GM18873 (cell line): ENCODE data around the gene GPATCH4.
"Not testable (repeated sequence)": the region's sequence is repeated elsewhere in the genome, so short reads cannot be mapped to it uniquely, and the experiment has no call there.

Experiments
- ATAC-seq: cut with Tn5 transposase; IDR thresholded peaks from one replicate; pipeline ENCODE4 v1.9.1; 2021; ENCODE audit warnings: mild to moderate bottlenecking, moderate library complexity, moderate number of reproducible peaks; ENCODE audit not compliant: unreplicated experiment, low FRiP score

The GPATCH4 gene

GRCh38 chr1:156601122-156601830 is at the start of gene GPATCH4:
Gene GPATCH4 (minus strand): TSS chr1:156601479.
- ATAC-seq: no peak

DNA sequence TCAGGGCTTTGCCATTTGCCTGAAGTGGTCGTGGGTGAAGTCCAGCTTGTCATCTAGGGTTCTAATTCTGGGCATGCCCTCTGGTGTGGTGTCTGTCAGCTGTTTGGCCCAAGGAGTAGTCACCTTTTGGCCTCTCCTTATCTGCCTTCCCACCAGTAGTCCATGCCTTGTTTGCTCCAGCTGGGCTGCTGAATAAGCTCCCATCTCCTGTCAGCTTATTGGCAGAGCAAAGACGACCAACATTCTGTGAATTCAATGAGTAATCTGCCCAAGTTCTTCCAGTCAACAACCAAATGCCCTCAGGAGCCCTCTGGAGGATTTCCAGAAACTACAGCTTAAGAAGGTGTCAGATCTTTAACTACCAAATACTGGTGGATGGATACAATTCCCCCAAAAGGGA is 47.7 kb upstream of the GPATCH4 start:
- no peak for ATAC-seq

DNA sequence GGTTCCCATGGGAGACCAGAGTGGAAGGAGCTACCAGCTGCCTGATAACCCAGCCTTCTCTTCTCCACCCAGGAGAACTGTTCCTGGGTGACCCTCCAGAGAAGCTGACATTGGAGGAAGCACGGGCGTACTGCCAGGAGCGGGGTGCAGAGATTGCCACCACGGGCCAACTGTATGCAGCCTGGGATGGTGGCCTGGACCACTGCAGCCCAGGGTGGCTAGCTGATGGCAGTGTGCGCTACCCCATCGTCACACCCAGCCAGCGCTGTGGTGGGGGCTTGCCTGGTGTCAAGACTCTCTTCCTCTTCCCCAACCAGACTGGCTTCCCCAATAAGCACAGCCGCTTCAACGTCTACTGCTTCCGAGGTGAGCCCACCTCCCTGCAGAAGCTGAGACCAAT is 47.2 kb upstream of the GPATCH4 start:
- ATAC-seq: no peak

DNA sequence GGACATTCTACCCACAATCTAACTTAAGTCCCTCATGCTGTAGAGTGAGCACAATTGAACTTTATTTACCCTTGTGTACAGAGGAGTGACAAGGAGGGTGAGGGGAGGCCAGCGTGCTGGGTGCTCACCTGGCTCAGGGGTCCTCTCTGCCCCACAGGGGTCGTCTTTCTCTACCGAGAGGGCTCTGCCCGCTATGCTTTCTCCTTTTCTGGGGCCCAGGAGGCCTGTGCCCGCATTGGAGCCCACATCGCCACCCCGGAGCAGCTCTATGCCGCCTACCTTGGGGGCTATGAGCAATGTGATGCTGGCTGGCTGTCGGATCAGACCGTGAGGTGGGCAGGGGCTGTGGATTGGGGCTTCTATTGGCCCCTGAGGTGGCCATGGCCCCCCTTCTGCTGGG is 46.1 kb upstream of the GPATCH4 start:
- no peak for ATAC-seq

DNA sequence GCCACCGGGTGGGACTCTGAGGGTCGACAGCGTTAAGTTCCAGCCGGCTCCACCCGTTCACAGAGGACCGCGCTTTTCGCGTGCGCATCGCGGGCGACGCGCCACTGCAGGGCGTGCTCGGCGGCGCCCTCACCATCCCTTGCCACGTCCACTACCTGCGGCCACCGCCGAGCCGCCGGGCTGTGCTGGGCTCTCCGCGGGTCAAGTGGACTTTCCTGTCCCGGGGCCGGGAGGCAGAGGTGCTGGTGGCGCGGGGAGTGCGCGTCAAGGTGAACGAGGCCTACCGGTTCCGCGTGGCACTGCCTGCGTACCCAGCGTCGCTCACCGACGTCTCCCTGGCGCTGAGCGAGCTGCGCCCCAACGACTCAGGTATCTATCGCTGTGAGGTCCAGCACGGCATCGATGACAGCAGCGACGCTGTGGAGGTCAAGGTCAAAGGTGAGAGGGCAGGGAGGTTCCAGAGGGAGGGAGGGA is 45.5 kb upstream of the GPATCH4 start:
- ATAC-seq: no peak

DNA sequence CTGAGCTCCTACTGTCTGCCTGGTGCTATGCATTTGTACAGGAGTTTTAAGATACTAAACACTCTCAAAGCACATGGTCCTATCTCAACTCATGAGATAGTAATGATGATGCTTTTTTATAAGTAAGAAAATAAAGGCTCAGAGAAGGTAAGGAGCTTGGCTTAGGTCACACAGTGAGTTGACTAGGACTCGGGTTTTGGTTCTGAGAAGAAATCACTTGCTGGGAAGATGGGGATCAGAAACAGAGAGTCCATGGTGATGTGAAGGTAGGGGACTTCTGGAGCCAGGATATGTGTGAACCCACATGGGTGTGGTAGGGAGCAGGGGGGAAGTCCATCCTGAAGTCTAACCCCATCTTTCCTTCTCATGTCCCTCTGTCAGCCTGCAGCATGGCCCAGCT is 44.4 kb upstream of the GPATCH4 start:
- no peak for ATAC-seq

- no peak for ATAC-seq
Observed at GRCh38 chr1:156645056-156645455, 43.8 kb upstream of the GPATCH4 start.

DNA sequence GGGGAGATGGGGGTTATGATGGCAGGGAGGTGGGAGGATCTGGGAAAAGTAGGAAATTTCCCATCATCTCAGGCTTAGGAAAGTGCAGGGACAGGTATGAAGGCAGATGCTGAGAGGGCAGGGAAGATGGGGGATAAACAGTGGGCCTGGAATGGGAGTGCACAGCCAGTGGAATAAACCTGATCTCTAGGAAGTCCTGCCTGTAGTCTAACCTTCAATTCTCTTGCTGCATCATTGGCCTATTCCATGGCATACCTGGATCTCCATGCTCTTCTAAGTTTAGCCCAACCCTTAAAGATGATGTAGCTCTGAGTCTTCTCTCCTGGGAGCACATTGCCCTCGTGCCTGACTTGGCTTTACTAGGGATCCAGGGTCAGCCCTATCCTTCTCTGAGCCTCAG is 43.4 kb upstream of the GPATCH4 start:
- no peak for ATAC-seq

DNA sequence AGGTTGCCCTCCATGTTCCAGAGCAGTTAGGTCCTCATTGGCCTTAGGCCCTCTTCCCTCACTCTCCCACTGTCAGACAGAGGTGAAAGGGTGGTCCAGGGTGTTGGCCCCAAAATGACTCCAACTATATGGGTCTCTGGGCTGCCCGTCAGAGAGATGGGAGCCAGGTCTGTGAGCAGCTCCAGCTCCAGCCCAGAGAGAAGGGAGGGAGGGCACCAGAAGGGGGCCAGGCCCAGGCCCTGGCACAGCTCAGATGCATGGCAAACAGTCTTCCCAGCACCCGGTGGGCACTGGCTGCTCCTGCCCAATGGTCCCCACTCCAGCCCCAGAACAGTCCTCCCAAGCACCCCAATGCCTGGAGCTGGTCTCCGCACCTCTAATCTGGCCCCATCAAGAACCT is 42.9 kb upstream of the GPATCH4 start:
- no peak for ATAC-seq

GRCh38 chr1:156643778-156644092 is 42.5 kb upstream of the GPATCH4 start:
- ATAC-seq: no peak

DNA sequence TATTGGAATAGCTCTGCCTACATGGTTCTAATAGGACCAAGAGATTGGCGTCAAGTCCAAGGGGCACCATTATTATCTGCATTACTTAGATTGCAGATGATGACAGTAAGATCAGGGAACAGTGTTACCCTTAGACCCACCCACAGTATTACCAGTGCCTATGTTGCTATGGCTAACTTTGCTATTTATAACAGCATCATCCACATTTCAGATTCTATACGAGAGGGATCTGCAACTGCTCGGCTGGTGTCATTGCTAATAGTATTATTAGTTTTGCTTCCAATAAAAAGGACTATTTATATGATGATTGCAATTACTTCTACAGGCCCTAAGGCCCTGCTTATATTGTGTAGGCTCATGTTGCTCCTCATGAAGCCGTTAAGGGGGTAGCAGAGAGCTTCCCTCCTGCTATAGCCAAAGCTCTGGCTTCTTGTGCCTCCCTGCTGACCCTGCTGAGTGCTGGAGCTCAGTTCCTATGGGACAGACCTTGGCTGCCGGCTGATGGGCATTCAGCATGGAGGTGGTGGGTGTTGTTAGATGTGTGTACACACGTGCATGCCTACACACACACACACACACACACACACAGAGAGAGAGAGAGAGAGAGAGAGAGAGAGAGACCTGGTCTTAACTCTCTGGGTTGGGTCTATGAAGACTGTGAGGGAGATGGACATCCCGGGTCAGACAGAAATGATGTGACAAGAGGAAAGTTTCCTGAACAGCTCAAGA is 41.9 kb upstream of the GPATCH4 start:
- ATAC-seq: no peak

DNA sequence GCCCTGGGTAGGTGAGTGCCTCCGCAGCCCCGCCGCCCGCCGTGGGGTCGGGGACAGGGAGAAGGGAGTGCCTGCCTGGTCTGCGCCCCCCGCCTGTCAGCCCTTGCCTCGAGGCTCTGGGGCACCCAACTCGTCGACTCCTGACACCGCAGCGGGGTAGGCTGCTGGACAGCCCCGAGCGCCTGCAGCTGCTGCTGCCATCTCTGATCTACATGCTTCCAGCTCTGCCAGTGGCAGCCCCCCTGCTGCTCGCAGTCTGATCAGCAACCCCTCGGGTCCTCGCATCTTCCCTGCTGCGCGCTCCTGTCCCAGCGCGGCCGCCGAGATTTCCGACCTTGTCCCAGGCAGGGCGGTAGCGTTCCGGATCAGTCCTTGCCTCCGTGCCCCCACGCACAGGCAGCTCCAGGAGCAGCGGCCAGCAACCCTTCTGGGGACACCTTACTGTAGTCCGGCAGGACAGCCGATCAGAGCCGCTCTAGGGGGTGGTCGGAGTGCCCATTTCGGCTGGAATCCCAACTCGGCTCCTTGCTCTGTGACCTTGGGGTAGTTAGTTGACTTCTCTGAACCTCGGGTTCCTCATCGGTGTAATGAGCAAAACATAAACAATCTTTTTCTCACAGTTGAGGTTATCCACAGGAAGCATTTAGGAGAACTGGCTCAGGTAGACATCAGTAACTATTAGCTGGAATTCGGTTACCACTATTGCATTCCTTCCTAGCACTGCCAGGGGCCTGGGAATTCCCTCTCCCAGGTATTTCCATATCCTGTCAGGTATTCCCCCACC is 41.2 kb upstream of the GPATCH4 start:
- ATAC-seq: no peak

- ATAC-seq: no peak
Observed at GRCh38 chr1:156641761-156642264, 40.5 kb upstream of the GPATCH4 start, which contains the start of gene BCAN. Gene BCAN (plus strand): TSS chr1:156642117. CDS start chr1:156646055, 3,938 bp downstream.

- ATAC-seq: no peak
Observed at GRCh38 chr1:156640842-156641706, 39.8 kb upstream of the GPATCH4 start.

DNA sequence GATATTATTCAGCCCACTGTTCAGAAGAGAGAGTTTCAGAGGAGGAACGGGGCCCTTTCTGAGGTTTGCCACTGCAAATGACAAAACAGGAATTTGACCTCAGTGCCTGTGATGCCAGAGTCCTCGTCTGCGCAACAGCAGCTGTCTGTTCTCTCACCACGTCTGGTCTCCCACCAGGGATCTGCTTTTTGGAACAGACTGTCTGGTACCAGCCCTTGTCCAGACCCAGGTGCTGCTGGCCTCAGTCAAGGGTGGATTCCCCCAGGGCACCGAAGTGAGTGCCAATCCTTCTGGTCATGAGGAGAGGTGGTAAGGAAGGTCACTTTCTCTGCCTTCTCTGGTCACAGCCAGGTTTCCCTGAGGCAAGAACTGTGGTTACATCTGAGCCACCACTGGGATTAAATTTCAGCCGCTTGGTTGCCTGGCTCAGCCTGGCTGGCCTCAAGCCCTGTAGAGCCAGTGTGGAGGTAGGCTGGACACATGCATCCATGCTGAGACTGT is 38.4 kb upstream of the GPATCH4 start:
- ATAC-seq: no peak

DNA sequence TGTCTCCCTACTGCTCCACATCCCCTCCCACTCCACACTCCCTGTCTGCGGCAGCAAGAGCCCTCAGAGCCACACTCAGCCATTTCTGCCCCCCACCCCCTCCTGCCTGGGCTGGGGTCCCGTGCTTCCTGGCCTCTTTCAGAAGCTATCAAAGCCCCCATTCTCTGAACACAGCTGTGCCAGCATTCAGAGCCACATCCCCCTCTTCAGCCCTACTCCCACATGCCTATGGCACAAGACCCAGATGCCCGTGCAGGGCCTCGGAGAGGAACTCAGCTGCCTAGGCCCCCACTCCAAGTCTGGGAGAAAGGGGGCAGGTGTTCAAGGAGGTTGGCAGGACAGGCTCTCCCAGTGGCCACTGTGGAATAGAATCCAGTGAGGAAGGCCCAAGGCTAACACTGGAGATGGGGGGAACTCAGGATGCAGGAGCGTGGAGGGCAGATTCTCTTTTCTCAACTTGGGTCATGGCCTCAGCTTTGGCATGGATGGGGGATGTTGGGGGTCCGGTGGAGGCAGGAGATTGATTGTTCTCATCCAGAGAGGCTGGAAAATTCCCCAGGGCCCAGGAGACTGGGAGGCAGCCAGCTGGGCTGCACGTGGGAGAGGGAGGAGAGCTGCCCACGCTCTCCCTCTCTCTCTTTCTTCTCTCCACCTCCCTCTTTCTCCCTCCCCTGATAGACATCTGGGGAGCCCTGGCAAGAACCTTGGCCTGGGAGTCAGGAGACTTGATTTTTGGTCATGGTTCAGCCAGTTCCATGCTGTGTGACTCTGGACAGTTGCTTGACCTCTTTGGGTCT is 37.1 kb upstream of the GPATCH4 start:
- no peak for ATAC-seq

DNA sequence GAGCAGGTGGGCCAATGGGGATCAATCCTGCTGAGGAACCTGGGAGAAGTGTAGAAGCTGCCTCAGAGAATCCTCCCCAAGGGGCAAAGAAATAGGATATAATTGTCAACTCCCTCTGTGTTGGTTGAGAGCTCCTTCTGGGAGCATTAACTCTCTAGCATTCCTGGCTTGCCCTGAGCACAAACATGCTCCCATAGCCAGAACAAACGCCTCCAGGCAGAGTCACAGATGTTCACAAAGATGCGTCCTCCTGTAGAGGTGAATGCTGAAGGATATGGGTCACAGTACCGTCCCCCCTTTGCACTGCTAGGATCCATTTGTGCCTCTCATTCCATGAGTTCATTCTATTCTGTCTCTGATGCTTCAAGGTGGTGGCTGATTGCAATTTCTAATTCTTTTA is 31.1 kb upstream of the GPATCH4 start:
- no peak for ATAC-seq

- not testable (repeated sequence) for ATAC-seq
Observed at GRCh38 chr1:156631152-156631551, 29.9 kb upstream of the GPATCH4 start.

DNA sequence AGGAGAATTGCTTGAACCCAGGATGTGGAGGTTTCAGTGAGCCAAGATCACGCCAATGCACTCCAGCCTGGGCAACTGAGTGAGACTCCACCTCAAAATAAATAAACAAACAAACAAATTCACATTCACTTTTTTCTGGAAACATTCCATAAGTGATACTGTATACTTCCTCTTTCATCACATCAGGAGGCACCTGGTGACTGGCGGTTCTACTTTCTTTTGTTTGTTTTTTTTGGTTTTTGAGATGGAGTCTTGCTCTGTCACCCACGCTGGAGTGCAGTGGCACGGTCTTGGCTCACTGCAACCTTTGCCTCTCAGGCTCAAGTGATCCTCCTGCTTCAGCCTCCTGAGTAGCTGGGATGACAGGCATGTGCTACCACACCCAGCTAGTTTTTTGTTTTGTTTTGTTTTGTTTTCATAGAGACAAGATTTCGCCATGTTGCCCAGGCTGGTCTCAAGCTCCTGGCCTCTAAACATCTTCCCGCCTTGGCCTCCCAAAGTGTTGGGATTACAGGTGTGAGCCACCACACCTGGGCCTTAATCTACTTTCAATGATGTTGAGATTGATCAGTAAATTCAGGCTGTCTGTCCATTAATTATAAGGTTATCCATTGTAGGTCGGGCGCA is 28.7 kb upstream of the GPATCH4 start:
- no peak for ATAC-seq
